HG02973 (cell line): ENCODE measurements around the gene HNRNPK.
A peak's percentile ranks its signal among the peaks of the same experiment; 100 is the strongest.
"Not testable (repeated sequence)": the region's sequence is repeated elsewhere in the genome, so short reads cannot be mapped to it uniquely, and the experiment has no call there.

Source experiments
- ATAC-seq: cut with Tn5 transposase; IDR thresholded peaks from one replicate; pipeline ENCODE4 v1.9.1; 2021; ENCODE audit warnings: moderate library complexity; ENCODE audit not compliant: unreplicated experiment

Gene HNRNPK

DNA sequence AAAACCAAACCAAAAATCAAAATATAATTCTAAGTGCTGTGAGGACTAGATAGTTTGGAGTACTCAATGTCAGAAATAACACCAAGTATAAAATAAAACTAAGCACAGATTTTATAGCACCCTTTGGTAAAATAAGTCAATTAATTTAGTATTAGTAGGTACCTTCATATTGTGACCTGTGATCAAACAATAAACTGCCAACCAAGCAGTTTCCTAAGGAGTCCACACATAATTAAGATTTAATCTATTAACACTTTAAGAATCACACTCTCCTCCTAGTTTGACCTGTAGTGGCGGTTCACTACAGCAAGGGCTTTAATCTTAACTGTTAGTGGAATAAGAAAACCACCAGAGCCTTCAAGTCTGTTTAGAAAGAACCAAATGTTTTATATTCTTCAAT lies 2.8 kb downstream of the HNRNPK start:
- no peak for ATAC-seq

GRCh38 chr9:83976372-83976771 lies 3.6 kb downstream of the HNRNPK start:
- ATAC-seq, result no peak

DNA sequence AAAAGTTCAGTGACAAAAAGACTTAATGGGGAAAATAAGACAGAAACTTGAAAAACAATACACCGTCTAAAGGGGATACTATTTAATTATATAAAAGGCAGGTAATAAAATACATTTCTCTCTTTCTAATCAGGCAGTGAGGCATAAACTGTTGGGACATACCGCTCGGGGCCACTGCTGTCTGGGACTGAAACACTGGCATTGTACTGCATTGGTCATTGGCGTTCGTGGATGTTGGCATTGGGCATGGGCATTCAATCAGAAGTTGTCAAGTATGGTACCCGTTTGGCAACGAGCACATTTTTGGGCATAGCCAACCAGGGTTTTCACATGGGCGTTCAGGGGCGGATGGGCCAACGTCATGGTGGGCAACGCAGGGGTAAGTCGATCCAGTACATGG lies 4.7 kb downstream of the HNRNPK start:
- no peak for ATAC-seq

- ATAC-seq, result no peak
Observed at GRCh38 chr9:83972286-83972685, 7.7 kb downstream of the HNRNPK start.

DNA sequence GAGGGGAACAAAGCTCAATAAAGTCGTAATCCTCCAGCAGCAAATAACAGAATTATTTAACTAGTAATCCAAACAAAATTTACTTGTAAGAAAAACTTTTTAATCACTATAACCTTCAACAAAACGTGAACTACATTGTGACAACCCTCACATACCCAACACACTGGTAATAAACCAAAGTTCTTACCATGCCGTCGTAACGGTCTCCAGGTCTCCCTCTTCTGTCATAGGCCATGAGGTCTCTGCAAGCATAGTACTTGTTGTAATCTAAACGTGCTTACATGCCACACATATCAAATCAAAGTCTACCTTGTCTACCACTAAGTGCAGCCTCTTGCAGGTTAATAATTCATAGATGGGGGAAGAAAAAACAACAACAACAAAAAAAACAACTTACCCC lies 8.5 kb downstream of the HNRNPK start:
- ATAC-seq, result no peak

- no peak for ATAC-seq
Observed at GRCh38 chr9:83969602-83970001, 10.4 kb downstream of the HNRNPK start.

DNA sequence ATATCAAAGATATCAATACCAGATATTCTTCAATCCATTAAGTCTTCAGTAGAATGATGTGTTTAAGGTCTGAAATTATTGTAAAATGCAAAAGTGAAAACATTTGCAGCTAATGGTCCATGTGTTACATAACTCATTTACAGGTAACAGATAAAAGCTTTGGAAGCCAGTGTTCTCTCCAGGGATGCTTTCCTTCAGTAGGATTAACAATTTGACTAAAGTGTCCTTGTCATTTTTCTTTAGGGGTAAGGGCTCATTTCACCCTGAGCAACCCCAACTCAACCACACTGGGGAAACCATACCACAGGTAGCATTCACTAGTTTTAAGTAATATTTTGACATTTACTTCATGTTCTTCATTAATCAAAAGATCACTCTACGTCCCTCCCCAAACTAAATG lies 12.9 kb downstream of the HNRNPK start:
- no peak for ATAC-seq

DNA sequence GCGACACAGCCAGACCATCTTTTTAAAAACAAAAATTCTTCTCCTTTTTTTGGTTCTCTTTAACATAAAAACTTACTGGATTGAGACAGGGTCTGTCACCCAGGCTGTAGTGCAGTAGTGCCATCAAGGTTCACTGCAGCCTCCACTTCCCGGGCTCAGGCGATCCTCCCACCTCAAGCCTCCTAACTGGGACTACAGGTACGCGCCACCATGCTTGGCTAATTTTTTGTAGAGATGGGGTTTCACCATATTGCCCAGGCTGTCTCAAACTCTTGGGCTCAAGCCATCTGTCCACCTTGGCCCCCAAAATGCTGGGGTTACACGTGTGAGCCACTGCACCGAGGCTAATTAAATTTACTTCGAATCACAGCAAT lies 13.8 kb downstream of the HNRNPK start:
- no peak for ATAC-seq

DNA sequence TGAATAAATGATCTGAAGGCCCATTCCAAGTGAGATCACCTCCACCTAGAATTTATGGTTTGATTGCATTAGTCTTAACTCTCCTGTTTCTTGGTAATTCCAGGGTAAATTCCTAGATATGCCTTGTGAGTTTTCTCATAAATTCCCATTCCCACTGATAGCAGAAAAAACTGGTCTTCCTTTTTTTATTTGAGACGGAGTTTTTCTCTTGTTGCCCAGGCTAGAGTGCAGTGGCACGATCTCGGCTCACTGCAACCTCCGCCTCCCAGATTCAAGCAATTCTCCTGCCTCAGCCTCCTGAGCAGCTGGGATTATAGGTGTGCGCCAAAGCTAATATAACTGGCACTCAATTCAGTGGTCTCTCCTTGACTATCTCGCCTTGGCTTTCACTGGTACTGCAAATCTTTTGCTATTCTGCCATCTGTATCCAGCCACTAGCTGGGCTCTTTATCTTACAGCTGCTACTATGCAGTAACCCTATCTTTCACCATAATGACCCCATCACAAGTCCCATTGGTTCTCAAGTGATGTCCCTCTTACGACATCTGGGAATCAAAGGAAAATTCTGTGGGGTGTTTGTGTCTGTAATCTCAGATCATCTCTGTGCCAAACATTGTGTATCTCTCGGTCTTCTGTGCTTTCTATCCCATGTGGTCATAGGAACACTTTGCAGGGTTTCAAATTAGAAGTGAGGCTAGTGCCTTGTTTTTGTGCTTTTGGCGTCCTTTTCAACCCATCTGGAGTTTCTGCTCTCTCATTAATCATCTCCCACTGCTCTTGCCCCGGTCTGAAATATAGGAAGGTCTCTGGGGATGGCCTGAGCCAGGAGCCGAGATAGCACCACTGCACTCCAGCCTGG lies 14.4 kb downstream of the HNRNPK start:
- no peak for ATAC-seq

DNA sequence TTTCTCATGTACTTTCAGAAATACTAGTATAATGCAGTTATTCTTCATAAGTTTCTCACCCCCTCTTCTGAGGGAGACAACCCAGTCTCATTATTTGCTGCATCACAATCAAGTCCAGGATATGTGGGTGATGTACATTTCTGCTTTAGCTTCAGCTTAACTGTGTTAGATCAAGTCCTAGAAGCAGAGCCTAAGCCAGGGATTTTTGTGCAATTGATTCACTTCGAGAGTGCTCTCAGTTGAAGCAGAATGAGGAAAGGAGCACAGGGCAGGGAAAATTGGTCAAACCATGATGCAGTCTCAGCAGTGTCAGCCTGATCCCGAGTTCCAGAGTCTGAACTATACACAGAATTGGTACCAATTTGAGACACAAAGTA lies 15.1 kb downstream of the HNRNPK start:
- ATAC-seq, result no peak

- no peak for ATAC-seq
Observed at GRCh38 chr9:83962165-83962564, 17.9 kb downstream of the HNRNPK start.

- no peak for ATAC-seq
Observed at GRCh38 chr9:83960991-83961390, 19.0 kb downstream of the HNRNPK start.

- ATAC-seq, result no peak
Observed at GRCh38 chr9:83959061-83959460, 21.0 kb downstream of the HNRNPK start.

DNA sequence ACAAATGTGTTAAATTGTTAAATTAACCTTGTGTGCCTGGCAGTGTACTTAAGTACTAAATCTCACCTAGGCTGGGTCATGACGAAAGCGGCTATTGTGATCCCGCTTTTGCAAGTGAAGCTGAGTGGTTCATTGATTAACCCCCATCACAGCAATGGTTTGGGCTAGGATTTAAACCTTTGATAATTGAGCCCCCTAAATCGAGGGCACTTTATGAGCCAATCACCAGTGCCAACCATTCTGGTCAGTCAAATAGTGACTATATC lies 22.8 kb downstream of the HNRNPK start:
- ATAC-seq, result no peak

DNA sequence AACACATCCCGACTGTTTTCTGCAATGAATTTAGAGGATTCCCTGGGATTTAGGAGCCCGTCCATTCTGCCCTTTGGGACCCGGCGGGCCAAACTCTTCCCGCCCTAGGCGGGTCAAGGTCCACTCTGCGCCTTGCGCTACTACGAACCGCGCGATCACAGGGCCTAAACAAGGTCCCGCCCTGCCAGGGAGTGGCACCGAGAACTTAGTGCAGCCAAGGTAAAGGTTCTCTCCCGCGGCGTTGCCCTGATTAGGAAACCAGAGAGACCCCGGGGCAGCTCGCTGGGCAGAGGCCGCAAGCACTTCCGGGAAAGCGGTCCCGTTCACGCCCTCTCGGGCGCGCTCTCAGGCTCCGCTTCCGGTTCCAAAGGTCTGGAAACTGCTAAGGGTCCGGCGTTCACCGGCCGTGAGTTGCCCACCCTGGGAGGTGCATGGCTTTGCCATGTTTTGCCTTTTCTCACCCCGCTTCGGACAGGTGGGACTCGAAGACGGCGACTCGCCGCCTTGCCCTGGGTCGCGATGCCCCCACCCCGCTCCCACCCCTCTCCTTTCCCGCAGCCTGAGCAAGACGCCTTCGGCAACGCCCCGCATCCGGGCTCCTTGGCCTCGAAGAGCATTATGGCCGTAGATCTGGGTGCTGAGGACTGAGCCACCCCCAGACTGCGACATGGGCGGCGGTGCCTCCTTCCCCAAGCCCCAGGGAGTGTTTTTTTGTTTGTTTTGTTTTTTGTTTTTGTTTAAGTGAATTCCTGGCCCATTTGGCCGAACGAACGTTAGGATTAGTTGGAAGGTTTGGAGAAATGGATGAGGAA lies 23.4 kb downstream of the HNRNPK start:
- peak; percentile 78 for ATAC-seq

GRCh38 chr9:83956086-83956435 lies 24.0 kb downstream of the HNRNPK start:
- peak; percentile 52 for ATAC-seq

DNA sequence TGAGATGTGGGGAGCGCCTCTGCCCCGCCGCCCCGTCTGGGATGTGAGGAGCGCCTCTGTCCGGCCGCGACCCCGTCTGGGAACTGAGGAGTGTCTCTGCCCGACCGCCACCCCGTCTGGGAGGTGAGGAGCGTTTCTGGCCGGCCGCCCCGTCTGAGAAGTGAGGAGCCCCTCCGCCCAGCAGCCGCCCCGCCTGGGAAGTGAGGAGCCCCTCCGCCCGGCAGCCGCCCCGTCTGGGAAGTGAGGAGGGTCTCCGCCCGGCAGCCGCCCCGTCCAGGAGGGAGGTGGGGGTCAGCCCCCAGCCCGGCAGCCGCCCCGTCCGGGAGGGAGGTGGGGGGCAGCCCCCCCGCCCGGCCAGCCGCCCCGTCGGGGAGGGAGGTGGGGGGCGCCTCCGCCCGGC lies 31.9 kb downstream of the HNRNPK start:
- ATAC-seq, result not testable (repeated sequence)

GRCh38 chr9:83940590-83941303 lies 39.3 kb downstream of the HNRNPK start:
- no peak for ATAC-seq

- peak; percentile 54 for ATAC-seq
Observed at GRCh38 chr9:83937861-83938455, 42.1 kb downstream of the HNRNPK start.

DNA sequence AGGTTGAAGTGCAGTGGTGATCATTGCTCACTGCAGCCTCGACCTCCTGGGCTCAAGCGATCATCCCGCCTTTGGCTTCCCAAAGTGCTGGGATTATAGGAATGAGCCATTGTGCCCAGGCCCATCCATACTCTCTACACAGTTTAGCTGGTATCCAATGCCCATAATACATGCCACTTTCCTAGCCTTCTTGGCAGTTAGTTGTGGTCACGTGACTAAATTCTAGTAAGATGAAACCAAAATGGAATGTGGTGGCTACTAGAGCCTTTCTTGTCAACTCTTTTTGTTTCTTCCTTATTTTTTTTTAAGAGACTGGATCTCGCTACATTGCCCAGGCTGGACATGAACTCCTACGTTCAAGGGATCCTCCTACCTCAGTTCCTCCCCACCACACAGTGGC lies 43.5 kb downstream of the HNRNPK start:
- ATAC-seq, result no peak

GRCh38 chr9:83935276-83935935 lies 44.6 kb downstream of the HNRNPK start:
- ATAC-seq, result no peak
